AG10803 (cell line): Measurements from ENCODE around the gene ZSCAN10.

ENCODE experiments used
- DNase-seq: peaks from one replicate; pipeline ENCODE4 v3.0.0; 2010; ENCODE audit warnings: low read depth
- H3K4me3 ChIP-seq: 2 replicates; pipeline ENCODE4 v1.5.1; 2011; ENCODE audit warnings: mild to moderate bottlenecking, low read length, control low read depth
- TF ChIP-seq, protein P1 (sequence below): conservative IDR thresholded peaks from 2 replicates; pipeline ENCODE4 v1.5.1; 2011; ENCODE audit warnings: mild to moderate bottlenecking, low read length, control low read depth, inconsistent platforms

The ZSCAN10 gene

GRCh38 chr16:3133844-3134243 lies 34.8 kb upstream of the ZSCAN10 start:
- TF ChIP-seq, protein P1, sequence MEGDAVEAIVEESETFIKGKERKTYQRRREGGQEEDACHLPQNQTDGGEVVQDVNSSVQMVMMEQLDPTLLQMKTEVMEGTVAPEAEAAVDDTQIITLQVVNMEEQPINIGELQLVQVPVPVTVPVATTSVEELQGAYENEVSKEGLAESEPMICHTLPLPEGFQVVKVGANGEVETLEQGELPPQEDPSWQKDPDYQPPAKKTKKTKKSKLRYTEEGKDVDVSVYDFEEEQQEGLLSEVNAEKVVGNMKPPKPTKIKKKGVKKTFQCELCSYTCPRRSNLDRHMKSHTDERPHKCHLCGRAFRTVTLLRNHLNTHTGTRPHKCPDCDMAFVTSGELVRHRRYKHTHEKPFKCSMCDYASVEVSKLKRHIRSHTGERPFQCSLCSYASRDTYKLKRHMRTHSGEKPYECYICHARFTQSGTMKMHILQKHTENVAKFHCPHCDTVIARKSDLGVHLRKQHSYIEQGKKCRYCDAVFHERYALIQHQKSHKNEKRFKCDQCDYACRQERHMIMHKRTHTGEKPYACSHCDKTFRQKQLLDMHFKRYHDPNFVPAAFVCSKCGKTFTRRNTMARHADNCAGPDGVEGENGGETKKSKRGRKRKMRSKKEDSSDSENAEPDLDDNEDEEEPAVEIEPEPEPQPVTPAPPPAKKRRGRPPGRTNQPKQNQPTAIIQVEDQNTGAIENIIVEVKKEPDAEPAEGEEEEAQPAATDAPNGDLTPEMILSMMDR: no peak
- H3K4me3 ChIP-seq: peak overlapping the region; percentile 100
- no peak for DNase-seq

GRCh38 chr16:3131755-3132377 lies 32.8 kb upstream of the ZSCAN10 start:
- no peak for DNase-seq
- no peak overlapping the region for H3K4me3 ChIP-seq
- TF ChIP-seq, protein P1: peak; percentile 50

- TF ChIP-seq, protein P1: peak; percentile 97
- peak; percentile 87 for DNase-seq
- H3K4me3 ChIP-seq: peak overlapping the region; percentile 42
Observed at GRCh38 chr16:3129137-3130131, 30.3 kb upstream of the ZSCAN10 start.

DNA sequence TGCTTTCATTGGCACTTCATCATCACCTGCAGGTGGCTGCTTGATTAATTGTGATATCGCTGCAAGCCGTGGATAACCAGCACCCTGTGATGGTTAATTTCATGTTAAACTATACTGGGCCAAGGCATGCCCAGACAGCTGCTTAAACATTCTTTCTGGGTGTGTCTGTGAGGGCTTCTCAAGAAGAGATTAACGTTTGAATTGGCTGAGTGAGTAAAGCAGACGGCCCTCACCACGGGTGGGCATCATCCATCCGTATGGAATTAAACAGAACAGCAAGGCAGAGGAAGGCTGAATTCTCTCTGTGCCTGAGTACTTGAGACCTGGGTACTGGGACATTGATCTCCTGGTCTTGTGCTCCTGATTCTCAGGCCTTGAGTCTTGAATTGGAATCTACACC lies 28.7 kb upstream of the ZSCAN10 start:
- H3K4me3 ChIP-seq: no peak overlapping the region
- TF ChIP-seq, protein P1: no peak
- no peak for DNase-seq

GRCh38 chr16:3123986-3124886 lies 25.1 kb upstream of the ZSCAN10 start:
- peak overlapping the region; percentile 88 for H3K4me3 ChIP-seq
- TF ChIP-seq, protein P1: peak; percentile 42
- peak; percentile 85 for DNase-seq

DNA sequence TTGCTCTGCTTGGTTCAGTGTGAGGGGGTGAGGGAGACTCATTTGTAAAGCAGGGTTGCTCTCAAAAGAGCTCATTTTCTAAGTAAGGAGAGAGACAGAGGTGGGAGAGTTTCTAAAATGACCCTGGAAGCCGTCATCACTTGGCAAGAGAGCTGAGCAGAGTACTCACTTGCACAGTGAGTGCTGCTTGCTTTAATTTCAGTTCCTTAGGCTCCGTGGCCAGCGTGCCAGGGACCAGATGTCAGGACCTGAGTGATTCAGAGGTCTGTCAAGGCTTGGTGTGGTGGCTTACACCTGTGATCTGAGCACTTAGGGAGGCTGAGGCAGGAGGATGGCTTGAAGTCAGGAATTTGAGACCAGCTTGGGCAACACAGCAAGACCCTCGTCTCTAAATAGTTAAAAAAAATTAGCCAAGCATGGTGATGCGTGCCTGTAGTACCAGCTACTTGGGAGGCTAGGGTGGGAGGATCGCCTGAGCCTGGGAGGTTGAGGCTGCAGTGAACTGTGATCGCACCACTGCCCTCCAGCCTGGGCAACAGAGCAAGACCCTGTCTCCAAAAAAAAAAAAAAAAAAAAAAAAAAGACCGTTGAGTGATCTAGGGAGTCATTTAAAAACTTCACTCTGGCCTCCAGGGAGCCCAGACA lies 24.0 kb upstream of the ZSCAN10 start:
- no peak overlapping the region for H3K4me3 ChIP-seq
- DNase-seq: no peak
- TF ChIP-seq, protein P1: no peak
